ENCODE results near the gene SMURF2.
"Not testable (repeated sequence)": the region's sequence is repeated elsewhere in the genome, so short reads cannot be mapped to it uniquely, and the experiment has no call there.

The SMURF2 gene

DNA sequence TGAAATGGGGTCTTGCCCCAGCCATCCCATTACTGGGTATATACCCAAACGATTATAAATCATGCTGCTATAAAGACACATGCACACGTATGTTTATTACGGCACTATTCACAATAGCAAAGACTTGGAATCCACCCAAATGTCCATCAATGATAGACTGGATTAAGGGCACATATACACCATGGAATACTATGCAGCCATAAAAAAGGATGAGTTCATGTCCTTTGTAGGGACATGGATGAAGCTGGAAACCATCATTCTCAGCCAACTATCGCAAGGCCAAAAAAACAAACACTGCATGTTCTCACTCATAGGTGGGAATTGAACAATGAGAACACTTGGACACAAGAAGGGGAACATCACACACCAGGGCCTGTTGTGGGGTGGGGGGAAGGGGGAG lies 85.1 kb downstream of the SMURF2 start:
- not testable (repeated sequence) for H3K27me3 Mint-ChIP-seq, H3K27ac Mint-ChIP-seq, DNase-seq, H3K9me3 Mint-ChIP-seq, H3K4me3 Mint-ChIP-seq
- Mint-ChIP-seq H3K36me3 (peaks cover 20% of the 10 kb centered on the region), H3K4me1 (peaks cover 18% of the 10 kb centered on the region)
- CTCF ChIA-PET, result interaction anchor here (0.6 to 0.8 kb wide), 2 partner anchors 26 to 73 kb away, joined by 3 read pairs; no protein-coding TSS in a partner anchor

- Mint-ChIP-seq H3K27me3 (no peaks in the 10 kb centered on the region), H3K9me3 (no peaks in the 10 kb centered on the region), H3K4me1 (peaks cover 11% of the 10 kb centered on the region), H3K4me3 (no peak overlapping the region), H3K36me3 (peaks cover 11% of the 10 kb centered on the region), H3K27ac (no peak overlapping the region)
- DNase-seq, result no peak
- CTCF ChIA-PET, result interaction anchor here (1.1 to 1.5 kb wide), 2 partner anchors 27 to 74 kb away, joined by 4 to 5 read pairs; no protein-coding TSS in a partner anchor
These were observed 86.7 kb downstream of the SMURF2 start for GRCh38 chr17:64575431-64575830.

GRCh38 chr17:64574646-64575045 lies 87.5 kb downstream of the SMURF2 start:
- DNase-seq, result no peak
- no peaks in the 10 kb centered on the region for H3K9me3 Mint-ChIP-seq
- peaks cover 14% of the 10 kb centered on the region for H3K36me3 Mint-ChIP-seq
- H3K27me3 Mint-ChIP-seq, result no peaks in the 10 kb centered on the region
- no peak overlapping the region for H3K27ac Mint-ChIP-seq
- CTCF ChIA-PET, result interaction anchor here (0.6 to 1.5 kb wide), 3 partner anchors 28 to 75 kb away, joined by 3 to 5 read pairs (median 4); no protein-coding TSS in a partner anchor
- H3K4me3 Mint-ChIP-seq, result no peak overlapping the region
- peaks cover 11% of the 10 kb centered on the region for H3K4me1 Mint-ChIP-seq

- CTCF ChIA-PET, result interaction anchor here (1.1 kb wide), 1 partner anchor 39 kb away, joined by 4 read pairs; no protein-coding TSS in a partner anchor
These were observed 88.9 kb downstream of the SMURF2 start for GRCh38 chr17:64573214-64573613.

DNA sequence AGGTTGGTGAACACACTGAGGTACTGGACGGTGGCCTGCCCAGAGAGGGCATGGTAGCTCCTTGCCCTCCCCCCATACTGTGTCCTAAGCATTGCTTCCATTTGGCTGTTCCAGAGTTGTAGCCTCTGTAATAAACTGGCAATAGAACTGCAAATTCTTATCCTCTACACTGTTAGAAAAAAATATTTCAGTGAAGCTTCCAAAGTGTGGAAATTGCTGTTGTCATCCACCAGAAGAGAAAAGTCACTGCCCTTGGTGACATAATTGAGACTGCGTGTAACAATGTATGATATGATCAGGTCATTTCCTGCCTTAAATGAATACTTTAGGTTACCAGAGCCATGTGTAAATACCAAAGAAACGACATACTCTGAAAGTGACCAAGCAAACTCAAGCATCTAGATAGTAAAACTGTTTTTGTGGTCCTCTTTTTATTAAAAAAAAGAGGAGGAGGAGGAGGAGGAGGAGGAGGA lies 89.4 kb downstream of the SMURF2 start:
- CTCF ChIA-PET, result interaction anchor here (1.1 to 1.6 kb wide), 2 partner anchors 30 to 39 kb away, joined by 3 to 4 read pairs; no protein-coding TSS in a partner anchor
- Mint-ChIP-seq H3K4me1 (peaks cover 11% of the 10 kb centered on the region), H3K4me3 (no peak overlapping the region), H3K27me3 (no peaks in the 10 kb centered on the region), H3K27ac (peak overlapping the region; percentile 64), H3K9me3 (no peaks in the 10 kb centered on the region), H3K36me3 (peaks cover 15% of the 10 kb centered on the region)
- DNase-seq, result no peak

More at GRCh38 chr17:64573214-64573613, 88.9 kb downstream of the SMURF2 start:
- Mint-ChIP-seq H3K36me3 (peaks cover 16% of the 10 kb centered on the region), H3K27ac (no peak overlapping the region), H3K4me3 (no peak overlapping the region), H3K27me3 (no peaks in the 10 kb centered on the region), H3K4me1 (peaks cover 11% of the 10 kb centered on the region), H3K9me3 (no peaks in the 10 kb centered on the region)
- no peak for DNase-seq

GRCh38 chr17:64571746-64572145 lies 90.4 kb downstream of the SMURF2 start:
- Mint-ChIP-seq H3K27me3 (no peaks in the 10 kb centered on the region), H3K4me3 (no peak overlapping the region), H3K36me3 (peaks cover 11% of the 10 kb centered on the region), H3K27ac (no peak overlapping the region), H3K4me1 (peaks cover 11% of the 10 kb centered on the region), H3K9me3 (no peaks in the 10 kb centered on the region)
- CTCF ChIA-PET, result interaction anchor here (1.6 kb wide), 1 partner anchor 31 kb away, joined by 3 read pairs; no protein-coding TSS in a partner anchor
- no peak for DNase-seq

DNA sequence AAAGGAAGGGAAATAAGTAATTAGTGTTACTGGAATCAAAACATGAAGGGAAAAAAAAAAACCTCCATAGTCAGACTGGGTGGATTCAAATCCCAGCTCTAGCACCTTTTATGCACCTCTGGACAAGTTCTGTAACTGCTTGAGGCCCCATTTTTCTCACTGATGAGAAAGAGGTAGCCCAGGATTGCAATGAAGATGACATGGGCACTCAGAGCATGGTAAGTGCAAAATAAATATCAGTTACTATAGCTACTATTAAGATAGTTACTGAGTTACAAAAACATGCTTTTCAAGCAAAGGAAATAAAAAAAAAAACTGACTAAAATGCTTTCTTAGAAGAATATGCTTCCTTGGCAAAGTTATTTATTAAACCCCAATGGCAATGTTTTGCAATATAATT lies 96.5 kb downstream of the SMURF2 start:
- Mint-ChIP-seq H3K4me3 (no peak overlapping the region), H3K27ac (no peak overlapping the region), H3K36me3 (peaks cover 18% of the 10 kb centered on the region), H3K27me3 (no peaks in the 10 kb centered on the region), H3K4me1 (no peaks in the 10 kb centered on the region), H3K9me3 (no peaks in the 10 kb centered on the region)
- no peak for DNase-seq
- CTCF ChIA-PET, result no interaction called here

- Mint-ChIP-seq H3K27ac (no peak overlapping the region), H3K9me3 (no peaks in the 10 kb centered on the region), H3K36me3 (peaks cover 18% of the 10 kb centered on the region), H3K4me1 (no peaks in the 10 kb centered on the region), H3K27me3 (no peaks in the 10 kb centered on the region), H3K4me3 (no peak overlapping the region)
- CTCF ChIA-PET, result no interaction called here
- no peak for DNase-seq
These were observed 98.0 kb downstream of the SMURF2 start for GRCh38 chr17:64564098-64564497.

- Mint-ChIP-seq H3K27ac (no peak overlapping the region), H3K4me1 (no peaks in the 10 kb centered on the region), H3K36me3 (peaks cover 18% of the 10 kb centered on the region), H3K9me3 (no peaks in the 10 kb centered on the region), H3K27me3 (no peaks in the 10 kb centered on the region), H3K4me3 (no peak overlapping the region)
- CTCF ChIA-PET, result no interaction called here
- no peak for DNase-seq
These were observed 106.8 kb downstream of the SMURF2 start for GRCh38 chr17:64555281-64555680.

GRCh38 chr17:64554028-64554637 lies 108.0 kb downstream of the SMURF2 start:
- DNase-seq, result no peak
- no peak overlapping the region for H3K27ac Mint-ChIP-seq
- CTCF ChIA-PET, result interaction anchor here (0.7 kb wide), 2 partner anchors 13 to 134 kb away, joined by 3 read pairs; no protein-coding TSS in a partner anchor
- H3K4me1 Mint-ChIP-seq, result no peaks in the 10 kb centered on the region
- H3K27me3 Mint-ChIP-seq, result no peaks in the 10 kb centered on the region
- H3K36me3 Mint-ChIP-seq, result peaks cover 18% of the 10 kb centered on the region
- no peak overlapping the region for H3K4me3 Mint-ChIP-seq
- H3K9me3 Mint-ChIP-seq, result no peaks in the 10 kb centered on the region

GRCh38 chr17:64551461-64551860 lies 110.6 kb downstream of the SMURF2 start:
- Mint-ChIP-seq H3K4me3 (no peak overlapping the region), H3K9me3 (no peaks in the 10 kb centered on the region), H3K27me3 (no peaks in the 10 kb centered on the region), H3K36me3 (peaks cover 19% of the 10 kb centered on the region), H3K27ac (no peak overlapping the region), H3K4me1 (no peaks in the 10 kb centered on the region)
- no peak for DNase-seq
- CTCF ChIA-PET, result no interaction called here

GRCh38 chr17:64547319-64547718 lies 114.8 kb downstream of the SMURF2 start:
- Mint-ChIP-seq H3K27ac (no peak overlapping the region), H3K27me3 (no peaks in the 10 kb centered on the region), H3K9me3 (no peaks in the 10 kb centered on the region), H3K4me1 (no peaks in the 10 kb centered on the region), H3K4me3 (no peak overlapping the region), H3K36me3 (peaks cover 14% of the 10 kb centered on the region)
- DNase-seq, result no peak
- CTCF ChIA-PET, result interaction anchor here (0.9 to 1.3 kb wide), 2 partner anchors 25 to 102 kb away, joined by 3 read pairs; no protein-coding TSS in a partner anchor

- CTCF ChIA-PET, result interaction anchor here (1.3 kb wide), 1 partner anchor 102 kb away, joined by 3 read pairs; no protein-coding TSS in a partner anchor
- Mint-ChIP-seq H3K27me3 (no peaks in the 10 kb centered on the region), H3K4me1 (no peaks in the 10 kb centered on the region), H3K27ac (no peak overlapping the region), H3K4me3 (no peak overlapping the region), H3K36me3 (peaks cover 14% of the 10 kb centered on the region), H3K9me3 (no peaks in the 10 kb centered on the region)
- no peak for DNase-seq
These were observed 115.4 kb downstream of the SMURF2 start for GRCh38 chr17:64546716-64547115.

DNA sequence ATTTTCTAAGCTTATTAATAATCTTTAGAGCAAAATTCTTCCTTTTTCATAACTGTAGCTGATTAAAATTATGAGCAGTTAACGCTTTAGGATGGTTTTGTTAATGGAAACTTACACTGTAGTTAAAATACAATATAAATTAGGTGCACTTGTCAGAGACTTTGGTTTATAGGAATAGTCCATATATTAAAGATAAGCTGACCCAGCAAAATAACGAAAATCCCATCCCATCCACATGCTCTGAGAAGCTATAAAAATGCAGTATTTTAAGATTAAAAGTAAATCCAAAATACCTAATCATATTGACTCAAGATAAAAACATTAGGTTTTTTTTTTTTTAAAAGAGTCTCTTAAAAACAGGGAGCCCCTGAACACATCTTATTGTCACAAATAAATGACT lies 117.4 kb downstream of the SMURF2 start:
- Mint-ChIP-seq H3K27ac (no peak overlapping the region), H3K36me3 (peaks cover 10% of the 10 kb centered on the region), H3K4me1 (no peaks in the 10 kb centered on the region), H3K9me3 (no peaks in the 10 kb centered on the region), H3K27me3 (no peaks in the 10 kb centered on the region), H3K4me3 (no peak overlapping the region)
- CTCF ChIA-PET, result interaction anchor here (0.8 kb wide), 1 partner anchor 192 kb away, joined by 3 read pairs; no protein-coding TSS in a partner anchor
- DNase-seq, result no peak
